Right ventricle myocardium superior (tissue), 1 donor: ENCODE data around the gene XRN2. TPM values are rescaled to one million over a fixed set of nuclear protein-coding genes. Genes with fewer than 3 reads are reported as not detected.
"Not testable (repeated sequence)": the region's sequence is repeated elsewhere in the genome, so short reads cannot be mapped to it uniquely, and the experiment has no call there.

ENCODE experiments used
- ATAC-seq: fragments of 200-7000 bp; cut with Tn5 transposase; one replicate; pipeline ENCODE4 v1.9.1; 2020; ENCODE audit warnings: mild to moderate bottlenecking; ENCODE audit not compliant: poor library complexity
- DNase-seq: peaks from one replicate; pipeline ENCODE4 v3.0.0-alpha.2; 2020
- intact Hi-C: fragments of 100-400 bp; cut with DNase I; formaldehyde crosslinking; loops from one replicate; pipeline ENCODE4 v1.11.2; 2022
- total RNA-seq: library from RNA; stranded (reverse); fragmentation: NEBNext Ultra II Directional; extraction: Animal tissue kit (Norgen Biotek cat#: 25700); gene quantifications from one replicate; pipeline ENCODE4 v1.2.1, GENCODE V29; 2021
- donor health status: DM: no; HTN: yes; CAD: no; lungs with severe emphysema.

XRN2 gene
- total RNA-seq, 1 donor from 2014 or later: 31.7 TPM

GRCh38 chr20:21396599-21397340 is 93.6 kb downstream of the XRN2 start:
- ATAC-seq (no peak), DNase-seq (no peak)
- intact Hi-C loops: no loop called here

GRCh38 chr20:21397341-21398108 is 94.4 kb downstream of the XRN2 start, which contains the start of gene NKX2-4:
NKX2-4 (minus strand) TSS chr20:21397526; CDS start chr20:21397399, 127 bp downstream.
- ATAC-seq: no peak
- DNase-seq: no peak
- intact Hi-C loops: no loop called here

DNA sequence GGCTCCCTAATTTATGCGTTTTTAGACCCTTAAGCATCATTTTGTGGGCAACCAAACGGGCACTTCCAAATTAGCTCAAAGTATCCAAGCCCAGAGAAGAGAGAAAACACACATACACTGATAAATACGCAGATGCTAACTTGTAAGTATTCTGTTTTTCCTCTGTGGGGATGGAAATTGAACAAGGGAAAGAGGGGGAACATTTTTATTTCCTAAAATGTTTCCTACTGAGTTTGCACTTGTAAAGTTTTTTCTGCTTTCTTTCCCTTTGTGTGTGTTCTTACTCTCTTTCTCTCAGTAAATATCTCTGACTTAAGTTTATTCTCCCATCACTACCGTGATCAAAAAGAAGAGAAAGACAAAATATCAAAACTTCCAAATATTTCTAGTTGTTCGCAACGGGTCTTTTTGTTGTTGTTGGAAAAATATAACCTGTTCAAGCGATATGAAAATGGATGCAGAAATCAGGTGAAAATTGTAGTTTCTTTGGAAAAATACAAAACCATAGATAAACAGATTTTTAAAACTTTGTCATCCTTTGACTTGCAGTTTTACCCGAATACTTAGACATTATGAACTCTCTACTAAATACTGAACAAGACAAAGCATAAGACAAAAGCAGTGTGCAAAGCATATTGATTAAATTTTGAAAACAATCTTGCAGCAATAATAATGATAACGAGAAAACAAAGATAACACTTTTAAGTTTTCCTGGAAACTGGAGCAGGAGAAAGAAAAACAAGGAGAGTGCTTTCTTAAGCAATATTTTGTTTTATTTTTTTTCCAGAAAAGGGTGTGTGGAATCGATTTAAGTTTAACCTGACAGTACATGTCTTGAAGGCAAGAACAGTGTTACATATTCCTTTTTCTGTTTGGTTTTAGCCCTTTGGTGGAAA is 95.2 kb downstream of the XRN2 start:
- no peak for DNase-seq
- intact Hi-C loops: no loop called here
- ATAC-seq: no peak

GRCh38 chr20:21399005-21399475 is 95.9 kb downstream of the XRN2 start:
- intact Hi-C loops: no loop called here
- ATAC-seq (no peak), DNase-seq (no peak)

DNA sequence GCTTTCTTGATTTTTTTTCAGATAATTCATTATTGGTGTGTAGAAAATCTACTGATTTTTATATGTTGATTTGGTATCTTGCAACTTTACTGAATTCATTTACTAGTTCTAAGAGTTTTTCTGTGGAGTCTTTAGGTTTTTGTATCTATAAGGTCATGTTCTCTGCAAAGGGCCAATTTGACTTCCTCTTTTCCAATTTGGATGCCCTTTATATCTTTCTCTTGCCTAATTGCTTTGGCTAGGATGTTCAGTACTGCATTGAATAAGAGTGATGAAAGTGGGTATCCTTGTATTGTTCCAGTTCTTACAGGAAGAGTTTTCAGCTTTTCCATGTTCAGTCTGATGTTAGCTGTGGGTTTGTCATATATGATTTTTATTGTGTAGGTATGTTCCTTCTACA is 108.6 kb downstream of the XRN2 start:
- ATAC-seq (no peak), DNase-seq (no peak)
- intact Hi-C loops: no loop called here

GRCh38 chr20:21413996-21414395 is 110.9 kb downstream of the XRN2 start:
- ATAC-seq, DNase-seq, intact Hi-C loops: not testable (repeated sequence)

DNA sequence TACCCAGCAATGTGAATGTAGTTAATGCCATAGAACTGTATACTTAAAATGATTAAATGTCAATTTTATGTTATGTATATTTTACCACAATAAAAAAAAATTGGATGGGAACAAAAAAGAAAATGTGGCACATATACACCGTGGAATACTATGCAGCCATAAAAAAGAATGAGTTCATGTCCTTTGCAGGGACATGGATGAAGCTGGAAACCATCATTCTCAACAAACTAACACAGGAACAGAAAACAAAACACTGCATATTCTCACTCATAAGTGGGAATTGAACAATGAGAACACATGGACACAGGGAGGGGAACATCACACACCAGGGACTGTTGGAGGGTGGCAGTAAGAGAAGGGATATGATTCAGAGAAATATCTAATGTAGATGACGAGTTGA is 116.0 kb downstream of the XRN2 start:
- intact Hi-C loops, ATAC-seq, DNase-seq: not testable (repeated sequence)

- no peak for ATAC-seq
- intact Hi-C loops: no loop called here
Measured at GRCh38 chr20:21421601-21422236, 118.6 kb downstream of the XRN2 start.

DNA sequence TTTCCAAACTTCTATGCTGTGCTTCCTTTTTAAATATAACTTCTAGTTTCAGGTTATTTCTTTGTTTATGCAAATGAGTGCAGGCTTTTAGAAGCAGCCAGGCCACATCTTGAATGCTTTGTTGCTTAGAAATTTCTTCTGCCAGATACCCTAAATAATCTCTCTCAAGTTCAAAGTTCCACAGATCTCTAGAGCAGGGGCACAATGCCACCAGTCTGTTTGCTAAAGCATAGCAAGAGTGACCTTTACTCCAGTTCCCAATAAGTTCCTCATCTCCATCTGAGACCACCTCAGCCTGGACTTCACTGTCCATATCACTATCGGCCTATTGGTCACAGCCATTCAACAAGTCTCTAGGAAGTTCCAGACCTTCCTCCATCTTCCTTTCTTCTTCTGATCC is 120.6 kb downstream of the XRN2 start:
- DNase-seq, ATAC-seq, intact Hi-C loops: not testable (repeated sequence)

More at GRCh38 chr20:21421601-21422236, 118.6 kb downstream of the XRN2 start:
- no peak for DNase-seq

- intact Hi-C loops: no loop called here
- DNase-seq (no peak), ATAC-seq (no peak)
Measured at GRCh38 chr20:21424846-21425245, 121.7 kb downstream of the XRN2 start.

DNA sequence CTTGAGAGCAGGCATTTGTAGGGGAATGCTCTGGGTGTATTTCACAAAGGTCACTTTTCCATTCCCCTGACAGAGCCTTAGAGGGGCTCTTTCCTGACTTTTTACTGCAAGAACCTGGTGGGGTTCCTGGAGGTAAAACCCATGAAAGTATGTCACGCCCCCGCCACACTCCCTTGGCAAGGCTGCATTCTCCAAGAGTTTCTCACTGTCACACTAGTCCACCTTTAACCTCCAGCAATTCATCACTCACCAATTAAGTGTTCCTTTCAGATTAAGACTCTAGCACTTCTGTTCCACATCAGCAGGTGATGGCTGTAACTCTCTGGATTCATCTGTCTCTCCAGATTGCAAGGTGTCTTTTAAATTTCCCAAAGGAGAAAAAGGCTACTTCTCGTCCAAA is 126.9 kb downstream of the XRN2 start:
- DNase-seq: no peak
- no peak for ATAC-seq
- intact Hi-C loops: no loop called here

GRCh38 chr20:21432911-21433310 is 129.8 kb downstream of the XRN2 start:
- intact Hi-C loops: no loop called here
- no peak for ATAC-seq
- no peak for DNase-seq

GRCh38 chr20:21433329-21433890 is 130.3 kb downstream of the XRN2 start:
- DNase-seq: no peak
- intact Hi-C loops: no loop called here
- no peak for ATAC-seq

- intact Hi-C loops: no loop called here
- DNase-seq: no peak
- ATAC-seq: no peak
Measured at GRCh38 chr20:21435576-21435975, 132.4 kb downstream of the XRN2 start.

DNA sequence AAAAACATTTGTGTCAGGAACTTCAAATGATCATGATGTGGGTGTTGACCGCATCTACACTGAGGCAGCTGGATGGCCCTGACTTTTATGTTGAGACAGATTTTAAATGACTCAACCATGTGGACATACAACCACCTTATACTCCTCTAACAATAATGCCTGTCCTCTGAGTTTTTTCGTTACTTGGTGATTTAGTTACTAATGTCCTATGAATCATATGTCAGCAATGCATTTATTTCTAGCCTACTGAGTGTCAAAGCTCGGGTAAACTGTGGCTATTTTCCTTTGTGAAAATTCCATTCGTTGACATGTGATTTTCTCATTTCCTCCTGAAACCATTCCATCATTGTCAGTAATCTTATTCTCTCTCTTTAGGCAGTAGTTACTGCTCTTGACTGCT is 133.1 kb downstream of the XRN2 start:
- DNase-seq: no peak
- intact Hi-C loops: no loop called here
- no peak for ATAC-seq

- ATAC-seq (no peak), DNase-seq (no peak)
- intact Hi-C loops: no loop called here
Measured at GRCh38 chr20:21437248-21437647, 134.1 kb downstream of the XRN2 start.

GRCh38 chr20:21437816-21438215 is 134.7 kb downstream of the XRN2 start:
- DNase-seq (no peak), ATAC-seq (no peak)
- intact Hi-C loops: no loop called here
